HK-2 (cell line): ENCODE measurements around the gene DHDH.

Experiments used
- DNase-seq: peaks from one replicate; pipeline ENCODE4 v3.0.0-alpha.2; 2018; ENCODE audit not compliant: unreplicated experiment

The DHDH gene

GRCh38 chr19:48950159-48950558 lies 16.7 kb downstream of the DHDH start:
- no peak for DNase-seq

DNA sequence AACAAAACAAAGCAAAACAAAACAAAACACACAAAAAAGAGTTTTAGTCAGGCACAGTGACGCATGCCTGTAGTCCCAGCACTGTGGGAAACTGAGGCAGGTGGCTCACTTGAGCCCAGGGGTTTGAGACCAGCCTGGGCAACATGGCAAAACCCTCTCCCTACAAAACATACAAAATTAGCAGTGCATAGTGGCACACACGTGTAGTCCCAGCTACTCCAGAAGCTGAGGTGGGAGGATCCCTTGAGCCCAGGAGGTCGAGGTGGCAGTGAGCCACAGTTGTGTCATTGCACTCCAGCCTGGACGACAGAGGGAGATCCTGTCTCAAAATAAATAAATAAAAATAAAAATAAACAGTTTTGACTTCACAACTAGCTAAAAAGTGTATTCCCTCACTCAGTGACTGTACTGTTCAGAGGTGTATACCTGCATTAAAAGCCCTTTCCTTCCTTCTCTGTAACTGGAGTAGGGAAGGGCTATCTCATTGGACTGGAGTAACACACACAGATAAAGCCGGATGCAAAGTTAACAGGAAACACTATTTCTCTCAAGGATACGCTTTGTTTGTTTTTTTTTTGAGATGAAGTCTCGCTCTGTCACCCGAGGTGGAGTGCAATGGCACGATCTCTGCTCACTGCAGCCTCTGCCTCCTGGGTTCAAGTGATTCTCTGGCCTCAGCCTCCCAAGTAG lies 17.5 kb downstream of the DHDH start:
- DNase-seq: no peak

DNA sequence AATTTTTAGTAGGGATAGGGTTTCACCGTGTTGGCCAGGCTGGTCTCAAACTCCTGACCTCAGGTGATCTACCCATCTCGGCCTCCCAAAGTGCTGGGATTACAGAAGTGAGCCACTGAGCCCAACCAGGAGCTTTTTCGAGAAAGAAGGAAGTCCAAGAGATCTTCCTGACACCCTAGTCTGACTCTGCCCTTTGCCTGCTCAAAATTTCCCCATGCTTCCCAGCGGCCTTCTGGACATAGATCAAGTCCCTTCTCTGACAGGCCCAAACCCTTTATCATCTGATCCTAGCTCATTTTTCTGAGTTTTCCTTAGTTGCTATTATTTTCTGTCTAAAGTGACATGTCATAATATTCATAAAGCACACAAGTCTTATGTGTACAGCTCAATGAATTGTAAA lies 19.6 kb downstream of the DHDH start:
- DNase-seq: no peak

DNA sequence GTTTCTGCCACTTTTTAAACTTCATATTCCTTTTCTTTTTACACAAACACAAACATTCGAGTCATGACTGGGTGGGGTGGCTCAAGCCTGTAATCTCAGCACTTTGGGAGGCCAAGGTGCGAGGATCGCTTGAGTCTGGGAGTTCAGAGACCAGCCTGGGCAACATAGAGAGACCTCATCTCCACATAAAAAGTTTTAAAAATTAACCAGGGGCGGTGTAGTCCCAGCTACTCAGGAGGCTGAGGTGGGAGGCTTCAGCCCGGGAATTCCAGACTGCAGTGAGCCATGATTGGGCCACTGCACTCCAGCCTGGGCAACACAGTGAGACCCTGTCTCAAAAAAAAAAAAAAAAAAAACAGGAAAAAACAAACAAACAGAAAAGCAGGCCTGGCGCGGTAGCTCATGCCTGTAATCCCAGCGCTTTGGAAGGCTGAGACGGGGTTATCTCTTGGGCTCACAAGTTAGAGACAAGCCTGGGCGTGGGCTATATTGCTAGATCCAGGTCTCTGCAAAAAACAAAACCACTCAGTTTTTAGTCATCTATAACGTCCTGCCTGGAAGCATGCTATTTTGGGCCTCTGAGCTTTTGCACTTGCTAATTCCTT lies 20.6 kb downstream of the DHDH start:
- DNase-seq: no peak

GRCh38 chr19:48954595-48955307 lies 21.3 kb downstream of the DHDH start, which contains the start of gene BAX:
Gene BAX (plus strand): TSS chr19:48954875. CDS start chr19:48954929, 54 bp downstream.
- peak; percentile 96 for DNase-seq

DNA sequence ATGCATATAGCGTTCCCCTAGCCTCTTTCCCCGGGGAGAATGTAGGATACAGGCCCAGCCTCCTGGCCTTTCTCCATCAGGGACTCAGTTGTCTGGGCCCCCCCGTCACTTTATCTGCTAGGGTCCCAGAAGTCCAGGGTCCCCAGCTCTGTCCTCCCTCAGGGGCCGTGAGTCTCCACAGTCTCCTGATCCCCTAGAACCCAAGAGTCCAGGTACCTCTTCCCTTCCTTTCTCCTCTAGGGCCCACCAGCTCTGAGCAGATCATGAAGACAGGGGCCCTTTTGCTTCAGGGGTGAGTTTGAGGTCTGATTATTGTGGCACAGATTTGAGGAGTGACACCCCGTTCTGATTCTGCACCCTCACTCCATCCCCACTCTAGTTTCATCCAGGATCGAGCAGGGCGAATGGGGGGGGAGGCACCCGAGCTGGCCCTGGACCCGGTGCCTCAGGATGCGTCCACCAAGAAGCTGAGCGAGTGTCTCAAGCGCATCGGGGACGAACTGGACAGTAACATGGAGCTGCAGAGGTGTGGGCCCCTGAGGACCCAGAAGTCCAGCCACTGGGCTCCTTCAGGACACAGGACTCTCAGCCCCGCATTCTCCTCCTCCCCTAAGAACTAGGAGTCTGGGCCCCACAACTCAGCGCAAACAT lies 21.9 kb downstream of the DHDH start:
- no peak for DNase-seq

DNA sequence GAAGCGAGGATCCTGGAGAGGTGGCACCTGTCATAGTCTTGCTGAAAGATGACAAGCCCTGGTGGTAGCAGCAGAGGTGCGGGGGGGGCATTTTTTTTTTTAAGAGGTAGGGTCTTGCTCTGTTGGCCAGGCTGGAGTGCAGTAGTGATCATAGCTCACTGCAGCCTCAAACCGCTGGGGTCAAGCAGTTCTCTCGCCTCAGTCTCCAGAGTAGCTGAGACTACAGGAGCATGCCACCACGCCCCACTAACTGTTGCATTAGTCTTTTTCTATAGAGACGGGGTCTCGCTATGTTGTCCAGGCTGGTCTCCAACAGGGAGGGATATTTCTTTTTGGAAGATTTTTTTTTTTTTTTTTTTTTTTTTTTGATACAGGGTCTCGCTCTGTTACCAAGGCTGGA lies 24.5 kb downstream of the DHDH start:
- DNase-seq: no peak

DNA sequence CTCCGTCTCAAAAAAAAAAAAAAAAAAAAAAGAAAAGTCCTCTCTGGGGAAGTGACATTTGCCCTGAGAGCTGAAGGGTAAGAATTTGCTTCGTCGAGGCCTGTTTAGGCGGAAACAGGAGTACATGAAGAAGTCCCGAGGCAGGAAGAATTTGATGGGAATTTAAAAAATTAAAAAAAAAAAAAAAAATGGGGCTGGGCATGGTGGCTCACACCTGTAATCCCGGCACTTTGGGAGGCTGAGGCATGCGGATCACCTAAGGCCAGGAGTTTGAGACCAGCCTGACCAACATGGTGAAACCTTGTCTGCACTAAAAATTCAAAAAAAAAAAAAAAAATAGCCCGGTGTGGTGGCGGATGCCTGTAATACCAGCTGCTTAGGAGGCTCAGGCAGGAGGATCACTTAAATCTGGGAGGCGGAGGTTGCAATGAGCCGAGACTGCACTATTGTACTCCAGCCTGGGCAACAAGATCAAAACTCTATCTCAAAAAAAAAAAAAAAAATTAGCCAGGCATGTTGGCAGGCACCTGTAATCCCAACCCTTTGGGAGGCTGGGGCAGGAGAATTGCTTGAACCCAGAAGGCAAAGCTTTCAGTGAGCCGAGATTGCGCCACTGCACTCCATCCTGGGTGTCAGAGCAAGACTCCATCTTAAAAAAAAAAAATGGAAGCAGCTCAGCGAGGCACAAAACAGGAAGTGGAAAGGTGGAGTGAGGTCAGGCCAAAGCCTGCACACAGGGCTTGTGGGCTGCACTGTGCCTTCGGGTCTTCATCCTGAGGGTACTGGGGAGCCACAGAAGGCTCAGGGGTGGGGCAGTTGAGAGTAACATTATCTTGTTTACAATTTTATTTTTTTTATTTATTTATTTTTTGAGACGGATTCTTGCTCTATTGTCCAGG lies 26.1 kb downstream of the DHDH start:
- DNase-seq: no peak

- peak; percentile 68 for DNase-seq
Observed at GRCh38 chr19:48961051-48961649, 27.7 kb downstream of the DHDH start.

DNA sequence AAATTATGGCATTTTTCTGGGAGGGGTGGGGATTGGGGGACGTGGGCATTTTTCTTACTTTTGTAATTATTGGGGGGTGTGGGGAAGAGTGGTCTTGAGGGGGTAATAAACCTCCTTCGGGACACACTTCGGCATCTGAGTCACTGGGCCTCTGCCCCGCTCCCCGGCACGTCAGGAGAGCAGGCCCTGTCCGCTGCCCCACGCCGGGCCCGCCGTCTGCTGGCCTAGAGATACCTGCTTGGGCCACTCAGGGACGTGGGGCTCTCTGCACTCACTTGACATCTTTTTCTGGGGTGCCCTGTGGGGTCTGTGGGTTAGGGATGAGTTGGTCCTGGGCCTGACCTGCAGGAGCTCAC lies 28.2 kb downstream of the DHDH start:
- DNase-seq: no peak

DNA sequence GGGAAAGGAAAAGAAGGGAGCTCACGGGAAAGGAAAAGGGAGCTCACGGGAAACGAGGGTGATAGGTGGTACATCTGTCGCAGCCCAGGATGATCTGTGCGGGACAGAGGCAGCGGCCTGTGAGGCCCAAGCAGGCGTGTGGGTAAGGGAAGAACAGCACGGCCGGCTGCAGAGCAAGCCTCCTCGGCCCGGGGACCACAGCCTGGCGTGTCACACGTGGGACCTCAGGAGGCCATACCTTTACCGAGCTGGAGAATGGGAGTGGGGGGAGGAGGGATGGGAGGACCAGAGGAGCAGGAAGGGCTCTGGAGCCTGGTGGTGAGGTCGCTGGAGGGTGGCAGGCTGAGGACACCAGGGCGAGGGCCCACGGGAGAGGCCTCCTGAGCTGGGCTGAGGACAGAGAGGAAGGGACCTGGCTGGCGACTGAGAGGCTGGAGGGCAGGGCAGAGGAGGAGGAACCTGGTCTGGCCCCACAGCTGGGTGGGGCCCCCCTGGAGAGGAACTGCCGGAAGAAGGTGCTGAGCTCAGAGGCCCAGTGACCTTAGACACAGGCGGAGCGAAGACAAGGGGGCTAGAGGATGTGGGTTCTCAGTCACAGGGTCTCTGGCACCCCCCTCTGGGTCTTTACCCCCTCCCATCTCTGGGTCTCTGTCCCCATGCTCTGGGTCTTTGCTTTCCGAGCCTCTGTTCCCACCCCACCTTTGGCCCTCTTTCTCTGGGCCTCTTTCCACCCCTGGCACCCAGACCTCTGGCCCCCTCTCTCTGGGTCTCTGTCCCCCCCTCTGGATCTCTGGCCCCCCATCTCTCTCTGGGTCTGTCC lies 28.7 kb downstream of the DHDH start:
- peak; percentile 92 for DNase-seq

GRCh38 chr19:48962849-48963165 lies 29.3 kb downstream of the DHDH start:
- DNase-seq: no peak

DNA sequence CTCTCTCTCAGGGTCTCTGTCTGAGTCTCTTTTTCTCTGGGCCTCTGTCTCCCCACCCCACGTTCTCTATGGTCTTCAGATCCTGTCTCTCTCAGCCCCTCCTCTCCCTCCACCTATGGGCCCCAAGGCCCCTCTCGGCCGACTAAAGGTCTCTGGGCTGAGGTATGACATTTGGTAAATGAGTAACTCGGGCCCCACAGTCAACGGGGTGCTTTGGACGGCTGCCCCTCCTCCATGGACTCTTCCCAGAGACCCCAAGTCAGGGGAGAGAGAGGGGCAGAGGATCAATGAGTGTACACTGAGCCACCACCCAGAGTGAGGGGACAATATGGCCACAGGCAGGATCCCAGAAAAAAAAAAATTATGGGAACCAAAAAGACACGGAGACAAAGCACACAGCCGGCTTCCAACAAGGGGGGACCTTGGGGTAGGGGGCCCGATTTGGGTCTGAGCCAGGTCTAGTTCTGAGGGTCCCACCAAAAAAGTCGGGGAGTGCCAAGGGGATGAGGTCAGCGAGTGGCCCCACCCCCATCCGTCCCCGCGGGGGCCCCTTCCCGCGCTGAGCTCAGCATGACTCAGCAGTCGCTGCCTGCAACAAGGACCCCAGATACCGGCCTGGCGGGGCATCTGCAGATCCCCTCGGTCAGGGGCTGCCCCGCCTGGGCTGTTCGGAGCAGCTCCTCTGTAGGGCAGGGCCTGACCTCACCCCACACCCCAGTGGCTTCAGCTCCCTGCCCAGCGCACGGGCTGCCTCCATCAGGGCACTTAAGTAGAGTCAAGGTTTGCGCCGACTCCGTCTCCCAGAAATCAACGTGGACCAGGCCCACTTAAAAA lies 30.1 kb downstream of the DHDH start:
- DNase-seq: peak; percentile 92

DNA sequence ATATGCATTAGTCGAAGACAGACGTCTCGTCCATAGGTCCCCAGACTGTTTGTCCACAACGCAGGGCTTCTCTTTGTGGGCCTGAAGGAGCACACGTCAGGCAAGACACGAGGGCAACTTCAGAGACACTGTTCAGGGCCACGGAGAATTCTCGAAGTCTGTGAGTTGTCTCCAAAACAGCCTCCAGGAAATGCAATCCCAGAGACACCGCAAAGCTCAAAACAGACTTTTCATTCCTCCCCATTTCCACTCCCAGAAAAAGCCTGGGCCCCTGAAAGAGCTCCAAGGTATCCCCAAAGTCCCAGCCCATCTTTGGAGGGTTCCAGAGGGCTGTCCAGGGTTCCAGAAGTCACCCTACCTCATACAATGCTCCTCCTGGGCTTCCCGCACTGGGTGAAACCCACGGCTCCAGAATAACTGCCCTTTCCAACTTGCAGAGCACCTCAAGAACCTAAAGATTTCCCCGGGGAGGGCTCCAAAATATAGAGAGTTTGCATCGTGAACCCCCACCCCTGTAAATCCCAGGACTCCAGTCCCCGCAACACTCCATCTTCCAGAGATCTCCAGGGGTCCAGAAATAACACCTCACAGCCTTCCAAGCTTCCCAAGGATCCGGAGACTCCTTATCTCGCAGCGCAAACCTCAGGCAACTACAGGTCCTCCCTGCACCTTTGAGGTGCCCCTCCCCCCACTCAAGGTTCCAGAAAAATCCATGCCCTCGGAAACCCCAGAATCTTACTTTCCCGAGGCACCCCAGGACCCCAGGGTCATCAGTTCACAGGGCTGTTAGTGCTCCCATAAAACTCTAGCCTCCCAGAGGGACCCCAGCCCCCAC lies 30.9 kb downstream of the DHDH start:
- no peak for DNase-seq

GRCh38 chr19:48965040-48965805 lies 31.7 kb downstream of the DHDH start, which contains the start of gene FTL:
Gene FTL (plus strand): TSS chr19:48965309. CDS start chr19:48965508, 199 bp downstream.
- DNase-seq: peak; percentile 98

DNA sequence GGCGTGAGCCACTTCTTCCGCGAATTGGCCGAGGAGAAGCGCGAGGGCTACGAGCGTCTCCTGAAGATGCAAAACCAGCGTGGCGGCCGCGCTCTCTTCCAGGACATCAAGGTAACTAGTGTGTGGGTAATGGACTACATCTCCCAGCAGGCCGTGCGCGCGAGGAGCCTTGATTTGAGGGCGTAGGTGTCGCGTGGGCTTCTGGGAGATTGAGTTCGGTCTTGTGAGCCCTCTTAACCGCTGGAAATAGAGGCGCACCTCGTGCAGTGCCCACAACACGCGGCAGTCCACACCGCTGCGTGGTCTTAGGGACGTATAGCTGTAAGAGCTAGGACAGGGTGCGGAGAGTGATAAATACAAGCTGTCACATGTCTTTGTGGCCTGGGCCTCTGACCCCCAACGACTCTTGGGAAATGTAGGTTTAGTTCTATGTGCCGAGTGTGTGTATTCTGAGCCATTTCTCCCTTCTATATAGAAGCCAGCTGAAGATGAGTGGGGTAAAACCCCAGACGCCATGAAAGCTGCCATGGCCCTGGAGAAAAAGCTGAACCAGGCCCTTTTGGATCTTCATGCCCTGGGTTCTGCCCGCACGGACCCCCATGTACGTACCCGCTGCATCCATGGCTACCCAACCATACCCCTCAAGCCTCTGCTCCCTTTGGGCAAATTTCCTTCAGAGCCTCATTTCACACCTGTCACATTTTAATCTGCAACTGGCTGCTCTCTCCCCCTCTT lies 32.5 kb downstream of the DHDH start:
- peak; percentile 73 for DNase-seq
